BE2C (cell line): ENCODE measurements around the gene INPP5B. TPM values are rescaled to one million over a fixed set of nuclear protein-coding genes. Genes with fewer than 3 reads are reported as not detected.

Experiments
- DNase-seq: peaks from one replicate; pipeline ENCODE4 v3.0.0-alpha.2; 2020
- H3K27me3 ChIP-seq: fragments of 250-450 bp; sonication (Bioruptor Pico); 2 replicates; pipeline ENCODE4 v1.5.1; 2020; ENCODE audit warnings: mild to moderate bottlenecking
- H3K36me3 ChIP-seq: fragments of 250-450 bp; sonication (Bioruptor Pico); 2 replicates; pipeline ENCODE4 v1.5.1; 2020; ENCODE audit warnings: mild to moderate bottlenecking
- H3K4me1 ChIP-seq: fragments of 250-450 bp; sonication (Bioruptor Pico); 2 replicates; pipeline ENCODE4 v1.5.1; 2020
- H3K4me3 ChIP-seq: 2 replicates; pipeline ENCODE4 v1.5.1; 2011; ENCODE audit warnings: low read depth, low read length
- H3K9me3 ChIP-seq: fragments of 250-450 bp; sonication (Bioruptor Pico); 2 replicates; pipeline ENCODE4 v1.5.1; 2020
- polyA plus RNA-seq: library from polyadenylated mRNA; unstranded; fragments of >200 nt; gene quantifications from one replicate; pipeline ENCODE4 v1.2.1, GENCODE V29; 2012; ENCODE audit warnings: low read depth, missing spikeins; ENCODE audit not compliant: insufficient read length, insufficient read depth
- TF ChIP-seq, protein P1 (sequence below): IDR thresholded peaks from 2 replicates; pipeline ENCODE4 v1.5.1; 2012; ENCODE audit warnings: mild to moderate bottlenecking, low read depth, low read length

Gene INPP5B
- polyA plus RNA-seq: 4.5 TPM

DNA sequence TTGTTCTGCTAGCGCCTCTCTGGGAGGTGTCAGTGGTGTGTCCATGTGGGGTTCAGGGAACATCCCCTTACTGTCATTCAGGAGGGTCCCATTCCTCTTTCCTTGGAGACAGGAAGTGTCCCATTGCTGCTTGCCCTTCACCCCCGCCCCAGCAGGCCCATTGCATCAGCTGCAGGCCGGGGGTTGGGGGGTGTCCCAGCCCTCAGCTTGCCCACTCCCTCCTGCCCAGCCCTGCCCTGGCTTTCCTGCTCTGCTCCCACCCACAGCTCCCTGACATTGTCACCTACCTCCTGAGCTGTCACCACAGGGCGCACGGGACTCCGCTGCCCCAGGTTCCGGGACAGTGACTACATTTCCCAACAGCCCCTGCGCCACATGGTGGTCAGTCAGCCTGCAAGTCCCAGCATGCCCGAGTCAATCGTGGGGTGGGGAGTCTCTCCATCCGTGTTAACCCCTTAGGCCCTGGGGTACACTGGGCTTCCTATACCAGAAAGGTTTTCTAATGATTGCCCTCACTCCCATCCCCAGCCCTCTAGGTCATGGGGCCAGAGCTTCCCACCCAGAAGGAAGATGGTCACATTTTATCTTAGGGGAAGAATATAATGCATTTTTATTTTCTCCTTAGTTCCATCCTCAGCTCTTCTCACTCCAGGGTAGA lies at the start of gene INPP5B:
TSS of gene INPP5B (minus strand) at position 351 of the 658 bp plus-strand sequence. CDS start 745 bp downstream, outside the sequence.
- Histone ChIP-seq H3K9me3 (no peaks in the 10 kb centered on the region), H3K27me3 (no peaks in the 10 kb centered on the region), H3K36me3 (no peaks in the 10 kb centered on the region), H3K4me1 (no peaks in the 10 kb centered on the region), H3K4me3 (peak within 1 kb of the TSS; percentile 66)
- TF ChIP-seq, protein P1, sequence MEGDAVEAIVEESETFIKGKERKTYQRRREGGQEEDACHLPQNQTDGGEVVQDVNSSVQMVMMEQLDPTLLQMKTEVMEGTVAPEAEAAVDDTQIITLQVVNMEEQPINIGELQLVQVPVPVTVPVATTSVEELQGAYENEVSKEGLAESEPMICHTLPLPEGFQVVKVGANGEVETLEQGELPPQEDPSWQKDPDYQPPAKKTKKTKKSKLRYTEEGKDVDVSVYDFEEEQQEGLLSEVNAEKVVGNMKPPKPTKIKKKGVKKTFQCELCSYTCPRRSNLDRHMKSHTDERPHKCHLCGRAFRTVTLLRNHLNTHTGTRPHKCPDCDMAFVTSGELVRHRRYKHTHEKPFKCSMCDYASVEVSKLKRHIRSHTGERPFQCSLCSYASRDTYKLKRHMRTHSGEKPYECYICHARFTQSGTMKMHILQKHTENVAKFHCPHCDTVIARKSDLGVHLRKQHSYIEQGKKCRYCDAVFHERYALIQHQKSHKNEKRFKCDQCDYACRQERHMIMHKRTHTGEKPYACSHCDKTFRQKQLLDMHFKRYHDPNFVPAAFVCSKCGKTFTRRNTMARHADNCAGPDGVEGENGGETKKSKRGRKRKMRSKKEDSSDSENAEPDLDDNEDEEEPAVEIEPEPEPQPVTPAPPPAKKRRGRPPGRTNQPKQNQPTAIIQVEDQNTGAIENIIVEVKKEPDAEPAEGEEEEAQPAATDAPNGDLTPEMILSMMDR: no peak
- peak; percentile 83 for DNase-seq

- Histone ChIP-seq H3K4me1 (peaks cover 5% of the 10 kb centered on the region), H3K4me3 (peak overlapping the region; percentile 61), H3K9me3 (no peaks in the 10 kb centered on the region), H3K36me3 (no peaks in the 10 kb centered on the region), H3K27me3 (no peaks in the 10 kb centered on the region)
- TF ChIP-seq, protein P1: no peak
- DNase-seq: no peak
Measured at GRCh38 chr1:37995751-37996345, 49.0 kb upstream of the INPP5B start.

DNA sequence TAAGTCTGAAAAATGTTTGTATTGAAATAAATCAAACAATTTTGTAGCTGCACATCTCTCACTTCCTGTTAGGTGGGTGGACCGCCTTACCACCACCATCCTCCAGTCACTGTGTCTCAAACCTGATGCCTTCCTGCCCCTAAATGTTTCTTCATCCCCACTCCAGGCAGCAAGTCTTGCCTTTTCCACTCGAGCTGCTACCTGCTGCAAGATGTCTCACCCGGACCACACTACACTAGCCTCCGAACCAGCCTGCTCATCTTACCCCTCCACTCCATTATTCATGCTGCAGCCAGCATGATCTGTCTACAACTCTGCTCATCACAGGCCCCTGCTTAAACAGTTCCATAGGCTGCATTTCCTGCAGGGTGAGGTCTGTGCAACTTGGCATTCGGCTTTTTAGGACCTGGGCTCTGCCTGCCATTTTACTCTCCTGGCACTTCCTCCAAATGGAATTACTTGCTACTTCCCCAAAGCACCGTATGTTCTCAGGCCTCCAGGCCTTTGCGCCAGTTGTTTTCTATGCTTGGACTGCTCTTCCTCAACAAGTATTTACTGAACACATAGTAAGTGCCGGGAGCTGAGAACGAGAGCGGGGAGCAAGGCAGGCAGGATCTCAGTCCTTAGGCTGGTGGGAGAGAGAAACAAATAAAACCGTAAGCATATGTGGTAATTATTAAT lies 48.2 kb upstream of the INPP5B start:
- Histone ChIP-seq H3K27me3 (no peaks in the 10 kb centered on the region), H3K9me3 (no peaks in the 10 kb centered on the region), H3K4me1 (peaks cover 4% of the 10 kb centered on the region), H3K4me3 (peak overlapping the region; percentile 61; the same call in 1 of the 2 replicates), H3K36me3 (no peaks in the 10 kb centered on the region)
- no peak for DNase-seq
- TF ChIP-seq, protein P1: no peak

DNA sequence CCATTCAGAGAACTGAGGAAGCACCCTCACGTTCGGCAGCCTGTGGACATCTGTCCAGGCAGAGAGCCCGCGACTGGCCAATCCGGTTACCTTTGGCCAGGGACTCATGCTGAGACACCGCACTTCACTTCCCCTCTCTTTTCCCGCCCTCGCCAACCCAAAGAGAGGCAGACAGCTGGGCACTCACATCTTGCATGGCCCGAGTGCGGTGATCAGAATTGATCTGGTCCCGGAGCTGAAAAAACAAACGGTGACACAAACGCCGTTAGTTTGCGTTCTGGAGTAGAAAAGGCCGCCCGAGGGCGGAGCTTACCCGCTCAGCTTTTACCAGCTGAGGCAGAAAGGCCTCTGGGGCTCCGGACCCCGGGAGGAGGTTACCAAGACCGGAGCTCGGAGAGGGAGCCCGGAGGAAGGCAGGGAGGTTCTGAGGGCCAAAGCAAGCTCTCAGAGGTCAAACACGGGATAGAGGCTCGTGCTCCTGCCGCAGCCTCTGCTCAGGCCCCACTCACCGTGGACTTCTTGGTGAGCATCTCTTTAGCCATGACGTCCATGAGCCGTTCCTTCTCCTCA lies 42.6 kb upstream of the INPP5B start:
- DNase-seq: no peak
- Histone ChIP-seq H3K9me3 (no peaks in the 10 kb centered on the region), H3K36me3 (peaks cover 17% of the 10 kb centered on the region), H3K27me3 (no peaks in the 10 kb centered on the region), H3K4me3 (peak overlapping the region; percentile 95), H3K4me1 (no peaks in the 10 kb centered on the region)
- TF ChIP-seq, protein P1: no peak

DNA sequence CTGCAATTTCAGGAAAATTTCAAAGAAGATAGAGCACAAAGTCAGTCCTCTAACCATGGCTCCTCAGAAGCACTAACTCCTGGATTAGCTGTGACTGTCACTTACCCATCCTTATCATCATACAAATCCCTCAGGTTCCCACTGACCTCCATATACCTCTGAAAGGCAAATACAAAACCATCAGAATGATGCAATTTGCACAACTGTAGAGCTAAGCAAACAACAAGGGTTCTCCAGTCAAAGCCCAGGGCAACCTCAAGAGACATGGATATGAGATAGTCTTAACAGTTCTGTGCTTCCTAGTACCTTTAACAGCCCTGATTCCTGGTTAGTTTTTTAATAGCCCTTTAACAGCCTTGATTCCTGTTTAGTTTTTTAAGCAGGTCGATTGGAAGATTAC lies 40.8 kb upstream of the INPP5B start:
- H3K4me3 ChIP-seq: no peak overlapping the region
- no peaks in the 10 kb centered on the region for H3K4me1 ChIP-seq
- H3K9me3 ChIP-seq: no peaks in the 10 kb centered on the region
- DNase-seq: no peak
- H3K27me3 ChIP-seq: no peaks in the 10 kb centered on the region
- H3K36me3 ChIP-seq: peaks cover 21% of the 10 kb centered on the region
- TF ChIP-seq, protein P1: no peak

GRCh38 chr1:37983546-37983945 lies 36.7 kb upstream of the INPP5B start:
- Histone ChIP-seq H3K4me1 (no peaks in the 10 kb centered on the region), H3K4me3 (no peak overlapping the region), H3K9me3 (no peaks in the 10 kb centered on the region), H3K27me3 (no peaks in the 10 kb centered on the region), H3K36me3 (peaks cover 29% of the 10 kb centered on the region)
- no peak for DNase-seq
- TF ChIP-seq, protein P1: no peak
